GM20000 (cell line): ENCODE results near the gene GALNS.

ENCODE experiments used
- DNase-seq: peaks from one replicate; pipeline ENCODE4 v3.0.0; 2012; ENCODE audit warnings: low spot score
- TF ChIP-seq, protein P1 (sequence below): IDR thresholded peaks from 2 replicates; pipeline ENCODE4 v1.5.1; 2012; ENCODE audit warnings: mild to moderate bottlenecking, control low read depth; ENCODE audit errors: extremely low read depth, missing control alignments

GALNS gene

DNA sequence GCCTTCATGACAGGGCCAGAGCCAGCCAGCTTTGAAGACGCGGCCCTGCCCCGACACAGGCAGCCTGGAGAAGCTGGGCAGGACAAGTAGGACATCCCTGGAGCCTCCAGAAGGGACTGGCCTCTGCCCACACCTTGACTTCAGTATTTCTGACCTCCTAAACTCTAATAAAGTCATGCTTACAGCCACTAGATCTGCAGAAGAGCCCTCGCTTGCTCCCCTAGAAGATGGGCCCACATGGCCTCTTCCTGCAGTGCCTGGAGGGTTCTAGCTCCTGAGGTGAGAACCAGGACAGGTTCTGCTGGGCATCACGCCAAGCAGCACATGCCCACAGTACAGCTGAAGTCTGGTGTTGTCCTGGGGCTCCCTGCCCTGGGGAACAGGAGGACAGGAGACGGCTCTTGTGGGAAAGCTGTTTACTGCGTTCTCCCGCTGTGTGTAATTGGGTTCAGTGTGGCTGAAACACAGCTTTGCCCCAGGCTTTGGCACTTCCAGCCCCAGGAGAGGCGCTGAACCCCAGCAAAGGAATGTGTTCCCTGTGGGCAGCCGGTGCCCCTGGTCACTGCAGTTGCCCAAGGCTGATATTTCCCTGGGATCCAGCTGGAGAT is 47.6 kb downstream of the GALNS start:
- DNase-seq = no peak
- TF ChIP-seq, protein P1, sequence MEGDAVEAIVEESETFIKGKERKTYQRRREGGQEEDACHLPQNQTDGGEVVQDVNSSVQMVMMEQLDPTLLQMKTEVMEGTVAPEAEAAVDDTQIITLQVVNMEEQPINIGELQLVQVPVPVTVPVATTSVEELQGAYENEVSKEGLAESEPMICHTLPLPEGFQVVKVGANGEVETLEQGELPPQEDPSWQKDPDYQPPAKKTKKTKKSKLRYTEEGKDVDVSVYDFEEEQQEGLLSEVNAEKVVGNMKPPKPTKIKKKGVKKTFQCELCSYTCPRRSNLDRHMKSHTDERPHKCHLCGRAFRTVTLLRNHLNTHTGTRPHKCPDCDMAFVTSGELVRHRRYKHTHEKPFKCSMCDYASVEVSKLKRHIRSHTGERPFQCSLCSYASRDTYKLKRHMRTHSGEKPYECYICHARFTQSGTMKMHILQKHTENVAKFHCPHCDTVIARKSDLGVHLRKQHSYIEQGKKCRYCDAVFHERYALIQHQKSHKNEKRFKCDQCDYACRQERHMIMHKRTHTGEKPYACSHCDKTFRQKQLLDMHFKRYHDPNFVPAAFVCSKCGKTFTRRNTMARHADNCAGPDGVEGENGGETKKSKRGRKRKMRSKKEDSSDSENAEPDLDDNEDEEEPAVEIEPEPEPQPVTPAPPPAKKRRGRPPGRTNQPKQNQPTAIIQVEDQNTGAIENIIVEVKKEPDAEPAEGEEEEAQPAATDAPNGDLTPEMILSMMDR = no peak

DNA sequence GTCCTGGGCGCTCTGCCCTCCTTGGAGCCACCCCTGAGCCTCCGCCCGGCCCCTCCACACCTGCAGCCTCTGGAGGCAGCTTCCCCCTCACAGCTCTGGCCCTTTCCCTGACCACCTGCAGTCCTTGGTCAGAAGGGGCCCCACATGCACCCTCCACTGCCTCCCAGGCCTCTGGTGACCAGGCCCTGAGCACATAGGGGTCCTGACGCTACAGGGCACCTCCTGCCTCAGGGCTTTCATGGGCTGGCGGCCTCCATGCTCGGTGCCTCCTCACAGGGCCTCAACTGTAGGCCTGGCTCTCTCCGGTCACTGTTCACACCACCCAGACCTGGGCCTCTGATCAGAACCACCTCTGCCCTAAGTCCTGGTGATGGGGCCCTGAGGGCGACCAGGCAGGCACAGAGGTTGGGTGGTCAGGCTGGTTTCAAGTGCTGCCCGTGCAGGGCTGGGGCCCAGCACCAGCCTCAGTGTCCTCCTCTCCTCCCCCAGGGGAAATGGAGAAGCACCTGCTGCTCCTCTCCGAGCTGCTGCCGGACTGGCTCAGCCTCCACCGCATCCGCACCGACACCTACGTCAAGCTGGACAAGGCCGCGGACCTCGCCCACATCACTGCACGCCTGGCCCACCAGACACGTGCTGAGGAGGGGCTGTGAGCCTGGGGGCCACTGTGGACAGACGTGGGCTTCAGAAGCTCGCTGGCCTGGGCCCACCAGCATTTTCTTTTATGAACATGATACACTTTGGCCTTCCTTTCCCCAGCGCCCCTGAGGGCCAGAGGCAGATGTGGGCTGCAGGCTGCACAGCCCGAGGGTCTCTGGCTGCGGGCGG is 48.9 kb downstream of the GALNS start:
- TF ChIP-seq, protein P1 = no peak
- DNase-seq = no peak

DNA sequence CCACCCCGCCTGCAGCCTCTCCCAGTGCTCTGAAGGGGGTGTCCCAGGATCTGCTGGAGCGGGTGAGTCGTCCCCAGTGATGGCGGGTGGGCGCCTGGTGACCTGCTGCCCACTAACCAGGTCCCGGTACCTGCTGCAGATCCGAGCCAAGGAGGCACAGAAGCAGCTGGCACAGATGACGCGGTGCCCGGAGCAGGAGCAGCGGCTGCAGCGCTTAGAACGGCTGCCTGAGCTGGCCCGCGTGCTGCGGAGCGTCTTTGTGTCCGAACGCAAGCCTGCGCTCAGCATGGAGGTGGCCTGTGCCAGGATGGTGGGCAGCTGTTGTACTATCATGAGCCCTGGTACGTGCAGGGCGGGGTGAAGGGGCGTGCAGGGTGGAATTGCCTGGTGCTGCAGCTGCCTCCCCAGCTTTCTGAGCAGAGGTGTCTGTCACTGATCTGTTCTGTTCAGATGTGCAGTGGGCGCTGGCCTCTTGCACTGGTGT is 49.6 kb downstream of the GALNS start:
- TF ChIP-seq, protein P1 = no peak
- DNase-seq = no peak

DNA sequence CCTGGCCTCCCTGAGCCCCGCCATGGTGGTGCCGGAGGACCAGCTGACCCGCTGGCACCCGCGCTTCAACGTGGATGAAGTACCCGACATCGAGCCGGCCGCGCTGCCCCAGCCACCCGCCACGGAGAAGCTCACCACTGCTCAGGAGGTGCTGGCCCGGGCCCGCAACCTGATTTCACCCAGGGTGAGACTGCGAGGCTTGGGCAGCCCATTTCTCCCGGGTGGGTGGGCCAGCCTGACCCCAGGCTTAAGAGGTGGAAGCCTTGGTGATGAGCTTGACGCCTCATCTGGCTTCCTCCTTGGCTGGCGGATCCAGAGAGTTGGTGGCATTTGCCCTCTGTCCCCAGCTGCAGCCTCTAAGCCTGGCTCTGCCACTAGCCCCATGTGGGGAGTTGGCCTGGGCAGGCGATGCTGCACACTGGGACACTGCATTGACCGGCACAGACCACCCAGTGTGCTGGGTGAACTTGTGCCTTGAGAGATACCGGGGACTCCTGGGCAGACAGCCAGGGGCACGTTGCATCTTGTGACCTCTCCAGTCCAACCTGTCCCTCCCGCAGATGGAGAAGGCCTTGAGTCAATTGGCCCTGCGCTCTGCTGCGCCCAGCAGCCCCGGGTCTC is 50.1 kb downstream of the GALNS start:
- TF ChIP-seq, protein P1 = no peak
- no peak for DNase-seq

DNA sequence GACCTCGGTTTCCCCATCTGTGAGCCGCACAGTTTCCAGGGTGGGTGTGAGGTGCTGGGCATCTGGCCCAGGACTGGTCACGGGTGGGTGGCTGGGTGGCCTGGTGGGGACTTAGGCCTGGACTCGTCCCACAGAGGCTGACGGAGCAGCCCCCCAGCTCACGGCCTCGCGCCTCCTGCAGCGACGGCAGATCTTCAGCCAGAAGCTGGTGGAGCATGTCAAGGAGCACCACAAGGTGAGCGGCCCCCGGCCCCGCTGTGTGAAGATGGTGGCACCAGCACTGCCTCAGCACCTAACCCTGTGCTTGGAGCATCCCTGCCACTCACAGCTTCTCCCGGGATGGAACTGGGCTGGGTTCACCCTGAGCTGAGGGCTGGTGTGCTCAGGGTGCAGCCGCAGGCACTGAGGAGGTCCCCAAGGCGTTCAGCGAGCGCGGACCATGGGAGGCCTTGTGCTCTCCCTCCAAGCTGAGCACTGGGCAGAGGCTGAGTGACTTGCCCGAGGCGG is 50.8 kb downstream of the GALNS start:
- TF ChIP-seq, protein P1 = no peak
- no peak for DNase-seq

DNA sequence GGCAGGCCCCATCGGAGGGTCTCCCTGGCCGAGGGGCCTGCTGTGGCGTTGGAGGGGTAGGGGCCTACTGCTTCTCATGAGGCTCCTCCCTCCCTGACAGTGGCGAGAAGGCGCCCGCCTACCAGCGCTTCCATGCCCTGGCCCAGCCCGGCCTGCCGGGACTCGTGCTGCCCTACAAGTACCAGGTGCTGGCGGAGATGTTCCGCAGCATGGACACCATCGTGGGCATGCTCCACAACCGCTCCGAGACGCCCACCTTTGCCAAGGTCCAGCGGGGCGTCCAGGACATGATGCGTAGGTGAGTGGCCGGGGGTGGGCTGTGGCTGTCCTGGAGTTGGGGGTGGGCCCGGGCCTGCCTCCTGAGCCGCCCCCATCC is 51.4 kb downstream of the GALNS start:
- no peak for DNase-seq
- TF ChIP-seq, protein P1 = no peak
